Liver (tissue), 3 donors: ENCODE measurements around the gene AZGP1.

Source experiments
- ATF3 ChIP-seq: IDR thresholded peaks from 2 replicates; pipeline ENCODE4 v1.6.1; 2016; ENCODE audit warnings: antibody characterized with exemption
- CTCF ChIP-seq: fragments of 150-350 bp; IDR thresholded peaks from 2 replicates; pipeline ENCODE4 v1.5.1; 2017; ENCODE audit warnings: improper control_type of control experiment, low read depth, low read length; ENCODE audit not compliant: missing input control
- HNF4A ChIP-seq, 2 donors: conservative IDR thresholded peaks; 2 replicates each; pipeline ENCODE4 v1.6.1; 2016; ENCODE audit warnings: antibody characterized with exemption in 2 of 2, mild to moderate bottlenecking in 2 of 2
- HNF4G ChIP-seq: IDR thresholded peaks from 2 replicates; pipeline ENCODE4 v1.6.1; 2016; ENCODE audit warnings: antibody characterized with exemption
- JUND ChIP-seq, 2 donors: IDR thresholded peaks; 2 replicates each; pipeline ENCODE4 v1.6.1; 2016; ENCODE audit warnings: antibody characterized with exemption in 2 of 2
- MAX ChIP-seq: IDR thresholded peaks from 2 replicates; pipeline ENCODE4 v1.6.1; 2016; ENCODE audit warnings: antibody characterized with exemption
- RAD21 ChIP-seq, 2 donors: IDR thresholded peaks; 2 replicates each; pipeline ENCODE4 v1.6.1; 2016; ENCODE audit warnings: antibody characterized with exemption in 2 of 2, mild to moderate bottlenecking in 2 of 2
- REST ChIP-seq: IDR thresholded peaks from 2 replicates; pipeline ENCODE4 v1.6.1; 2016; ENCODE audit warnings: antibody characterized with exemption, mild to moderate bottlenecking
- TAF1 ChIP-seq: conservative IDR thresholded peaks from 2 replicates; pipeline ENCODE4 v1.6.1; 2016; ENCODE audit warnings: antibody characterized with exemption, mild to moderate bottlenecking
- YY1 ChIP-seq: IDR thresholded peaks from 2 replicates; pipeline ENCODE4 v1.6.1; 2016; ENCODE audit warnings: antibody characterized with exemption, mild to moderate bottlenecking
- donor health status: healthy.
- donor health status: healthy.

GRCh38 chr7:99987846-99988245 is 12.0 kb upstream of the AZGP1 start:
- TF ChIP-seq TAF1 = no peak
- TF ChIP-seq CTCF = no peak
- TF ChIP-seq HNF4A (conservative IDR thresholded peaks at IDR 0.05) = no peak
- no peak for TF ChIP-seq JUND (IDR thresholded peaks at IDR 0.05)
- no peak for TF ChIP-seq YY1
- no peak for TF ChIP-seq HNF4G
- no peak for TF ChIP-seq MAX
- TF ChIP-seq REST = no peak
- no peak for TF ChIP-seq RAD21 (IDR thresholded peaks at IDR 0.05)
- TF ChIP-seq ATF3 = no peak
